ENCODE measurements around the gene PFKP.
"Not testable (repeated sequence)": the region's sequence is repeated elsewhere in the genome, so short reads cannot be mapped to it uniquely, and the experiment has no call there.

Gene PFKP

GRCh38 chr10:3099291-3100092 lies 32.1 kb downstream of the PFKP start:
- no peak for DNase-seq

GRCh38 chr10:3100093-3100792 lies 32.9 kb downstream of the PFKP start:
- no peak for DNase-seq
- ATAC-seq: no peak

More at GRCh38 chr10:3099291-3100092, 32.1 kb downstream of the PFKP start:
- ATAC-seq: no peak

- no peak for DNase-seq
- ATAC-seq: no peak
Observed at GRCh38 chr10:3100856-3101640, 33.7 kb downstream of the PFKP start.

GRCh38 chr10:3102720-3103427 lies 35.5 kb downstream of the PFKP start:
- ATAC-seq (no peak), DNase-seq (no peak)

GRCh38 chr10:3103646-3104045 lies 36.3 kb downstream of the PFKP start:
- DNase-seq (no peak), ATAC-seq (no peak)

- no peak for DNase-seq
- ATAC-seq: no peak
Observed at GRCh38 chr10:3104251-3104918, 37.0 kb downstream of the PFKP start.

GRCh38 chr10:3105166-3105565 lies 37.8 kb downstream of the PFKP start:
- ATAC-seq: no peak
- DNase-seq: no peak

GRCh38 chr10:3105905-3106304 lies 38.6 kb downstream of the PFKP start:
- ATAC-seq: no peak
- DNase-seq: no peak

- ATAC-seq, DNase-seq: not testable (repeated sequence)
Observed at GRCh38 chr10:3106328-3106727, 39.0 kb downstream of the PFKP start.

- DNase-seq (no peak), ATAC-seq (no peak)
Observed at GRCh38 chr10:3106928-3107425, 39.6 kb downstream of the PFKP start.

GRCh38 chr10:3107426-3107961 lies 40.1 kb downstream of the PFKP start:
- no peak for DNase-seq
- no peak for ATAC-seq

GRCh38 chr10:3108033-3108432 lies 40.7 kb downstream of the PFKP start:
- DNase-seq: no peak
- ATAC-seq: no peak

GRCh38 chr10:3108575-3109105 lies 41.3 kb downstream of the PFKP start:
- ATAC-seq: no peak
- no peak for DNase-seq

GRCh38 chr10:3109196-3109595 lies 41.8 kb downstream of the PFKP start:
- ATAC-seq (no peak), DNase-seq (no peak)

- DNase-seq (no peak), ATAC-seq (no peak)
Observed at GRCh38 chr10:3109633-3110032, 42.3 kb downstream of the PFKP start.

- DNase-seq (no peak), ATAC-seq (no peak)
Observed at GRCh38 chr10:3110782-3111620, 43.7 kb downstream of the PFKP start.

GRCh38 chr10:3111621-3112163 lies 44.3 kb downstream of the PFKP start:
- no peak for DNase-seq
- no peak for ATAC-seq

GRCh38 chr10:3113343-3113720 lies 46.0 kb downstream of the PFKP start:
- ATAC-seq: no peak
- DNase-seq: no peak

- DNase-seq (no peak), ATAC-seq (no peak)
Observed at GRCh38 chr10:3115685-3116084, 48.3 kb downstream of the PFKP start.
